ENCODE results near the gene GNG8. TPM values are rescaled to one million over a fixed set of nuclear protein-coding genes. Genes with fewer than 3 reads are reported as not detected.

The GNG8 gene
- total and polyA plus RNA-seq, 10 of the 15 experiments (the other 5 are each of a cell fraction or from before 2014, with no cell fraction given), result 1.2 to 6.6 (median 2.7) TPM; not detected in 6

DNA sequence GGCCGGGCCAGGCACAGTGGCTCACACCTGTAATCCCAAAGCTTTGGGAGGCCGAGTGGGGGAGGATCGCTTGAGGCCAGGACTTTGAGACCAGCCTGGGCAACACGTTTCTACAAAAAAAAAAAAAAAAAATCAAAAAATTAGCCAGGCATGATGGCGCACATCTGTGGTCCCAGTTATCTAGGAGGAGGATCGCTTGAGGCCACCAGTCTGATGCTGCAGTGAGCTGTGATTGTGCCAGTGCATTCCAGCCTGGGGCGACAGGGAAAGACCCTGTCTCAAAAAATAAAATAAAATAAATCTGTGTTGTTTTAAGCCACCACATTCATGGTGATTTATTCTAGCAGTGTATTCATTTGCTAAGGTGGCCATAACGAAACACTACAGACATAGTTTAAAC lies 29.1 kb upstream of the GNG8 start:
- Histone ChIP-seq H3K4me2 (ENCODE audit: control insufficient read depth, insufficient read depth) (no peak overlapping the region), H3K4me1 (ENCODE audit: control insufficient read depth, insufficient read depth, low read length) (peaks cover 14% of the 10 kb centered on the region), H4K20me1 (ENCODE audit: control insufficient read depth, insufficient read depth) (no peaks in the 10 kb centered on the region), H3K36me3 (ENCODE audit: control insufficient read depth in 2 of 2, insufficient read depth in 2 of 2, low read length in 1 of 2) (no peaks in the 10 kb centered on the region), H3K27me3 (replicated peaks in 1 of 2; ENCODE audit: control insufficient read depth in 2 of 2, insufficient read depth in 2 of 2, low read length in 1 of 2) (no peaks in the 10 kb centered on the region), H3K9ac (ENCODE audit: control insufficient read depth, insufficient read depth, low read length) (no peak overlapping the region), H3K4me3 (no peak overlapping the region), H3K27ac (ENCODE audit: control insufficient read depth, insufficient read depth) (no peak overlapping the region), H2AFZ (ENCODE audit: control insufficient read depth, low read depth, low read length) (no peak overlapping the region), H3K9me3 (replicated peaks; ENCODE audit: control insufficient read depth, insufficient read depth, low read length) (no peaks in the 10 kb centered on the region), H3K79me2 (ENCODE audit: control insufficient read depth, insufficient read depth, low read length) (no peaks in the 10 kb centered on the region)
- TF ChIP-seq NBN (IDR thresholded peaks at IDR 0.05) (no peak), POU2F2 (IDR thresholded peaks at IDR 0.05; ENCODE audit: borderline replicate concordance, low read depth, low read length) (no peak), IKZF1 (conservative IDR thresholded peaks at IDR 0.05) (no peak), NFYB (IDR thresholded peaks at IDR 0.05; ENCODE audit: insufficient read depth, low read depth, low read length) (no peak), RCOR1 (conservative IDR thresholded peaks at IDR 0.05; ENCODE audit: low read depth, low read length) (no peak), MYB (IDR thresholded peaks at IDR 0.05; ENCODE audit: borderline replicate concordance, low read depth, low read length) (no peak), POLR2AphosphoS2 (IDR thresholded peaks at IDR 0.05; ENCODE audit: low read depth, low read length) (no peak), ZNF207 (IDR thresholded peaks at IDR 0.05; ENCODE audit: borderline replicate concordance) (no peak), ASH2L (IDR thresholded peaks at IDR 0.05; ENCODE audit: borderline replicate concordance, low read depth) (no peak)
- TF ChIP-seq, protein P1, sequence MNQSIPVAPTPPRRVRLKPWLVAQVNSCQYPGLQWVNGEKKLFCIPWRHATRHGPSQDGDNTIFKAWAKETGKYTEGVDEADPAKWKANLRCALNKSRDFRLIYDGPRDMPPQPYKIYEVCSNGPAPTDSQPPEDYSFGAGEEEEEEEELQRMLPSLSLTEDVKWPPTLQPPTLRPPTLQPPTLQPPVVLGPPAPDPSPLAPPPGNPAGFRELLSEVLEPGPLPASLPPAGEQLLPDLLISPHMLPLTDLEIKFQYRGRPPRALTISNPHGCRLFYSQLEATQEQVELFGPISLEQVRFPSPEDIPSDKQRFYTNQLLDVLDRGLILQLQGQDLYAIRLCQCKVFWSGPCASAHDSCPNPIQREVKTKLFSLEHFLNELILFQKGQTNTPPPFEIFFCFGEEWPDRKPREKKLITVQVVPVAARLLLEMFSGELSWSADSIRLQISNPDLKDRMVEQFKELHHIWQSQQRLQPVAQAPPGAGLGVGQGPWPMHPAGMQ (IDR thresholded peaks at IDR 0.05; ENCODE audit: borderline replicate concordance), result no peak
- TF ChIP-seq, protein P2, sequence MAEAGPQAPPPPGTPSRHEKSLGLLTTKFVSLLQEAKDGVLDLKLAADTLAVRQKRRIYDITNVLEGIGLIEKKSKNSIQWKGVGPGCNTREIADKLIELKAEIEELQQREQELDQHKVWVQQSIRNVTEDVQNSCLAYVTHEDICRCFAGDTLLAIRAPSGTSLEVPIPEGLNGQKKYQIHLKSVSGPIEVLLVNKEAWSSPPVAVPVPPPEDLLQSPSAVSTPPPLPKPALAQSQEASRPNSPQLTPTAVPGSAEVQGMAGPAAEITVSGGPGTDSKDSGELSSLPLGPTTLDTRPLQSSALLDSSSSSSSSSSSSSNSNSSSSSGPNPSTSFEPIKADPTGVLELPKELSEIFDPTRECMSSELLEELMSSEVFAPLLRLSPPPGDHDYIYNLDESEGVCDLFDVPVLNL (IDR thresholded peaks at IDR 0.05; ENCODE audit: low read depth, low read length), result no peak
- TF ChIP-seq, protein P3, sequence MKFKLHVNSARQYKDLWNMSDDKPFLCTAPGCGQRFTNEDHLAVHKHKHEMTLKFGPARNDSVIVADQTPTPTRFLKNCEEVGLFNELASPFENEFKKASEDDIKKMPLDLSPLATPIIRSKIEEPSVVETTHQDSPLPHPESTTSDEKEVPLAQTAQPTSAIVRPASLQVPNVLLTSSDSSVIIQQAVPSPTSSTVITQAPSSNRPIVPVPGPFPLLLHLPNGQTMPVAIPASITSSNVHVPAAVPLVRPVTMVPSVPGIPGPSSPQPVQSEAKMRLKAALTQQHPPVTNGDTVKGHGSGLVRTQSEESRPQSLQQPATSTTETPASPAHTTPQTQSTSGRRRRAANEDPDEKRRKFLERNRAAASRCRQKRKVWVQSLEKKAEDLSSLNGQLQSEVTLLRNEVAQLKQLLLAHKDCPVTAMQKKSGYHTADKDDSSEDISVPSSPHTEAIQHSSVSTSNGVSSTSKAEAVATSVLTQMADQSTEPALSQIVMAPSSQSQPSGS (IDR thresholded peaks at IDR 0.05; ENCODE audit: low read length), result no peak
- CTCF ChIA-PET, result interaction anchor here (11.5 kb wide), 1 partner anchor 49 kb away, joined by 434 read pairs; no protein-coding TSS in a partner anchor
- FAIRE-seq (no peak), ATAC-seq (no peak), DNase-seq (ENCODE audit: low read depth, low spot score) (no peak)
- SMC1A ChIA-PET (ENCODE audit: uncharacterized antibody, unreplicated experiment), result interaction anchor here (1.0 to 7.7 kb wide), 2 partner anchors 46 to 62 kb away, joined by 5 to 286 read pairs; partner anchors contain the start of gene PTGIR
- BruUV-seq (replicated peaks), result no TSS peak
- POLR2A ChIA-PET, result no interaction called here
- intact Hi-C loops (cut with micrococcal nuclease; ENCODE audit: unreplicated experiment) (no loop called here), in situ Hi-C loops (cut with MboI) (loop anchor here (5.0 kb wide), 1 partner anchor 133 kb away; no protein-coding TSS in a partner anchor)
- RAD21 ChIA-PET (ENCODE audit: unreplicated experiment), result interaction anchor here (0.8 to 4.4 kb wide), 2 partner anchors 8 to 49 kb away, joined by 3 to 245 read pairs; no protein-coding TSS in a partner anchor
- WGBS (ENCODE audit: insufficient coverage, insufficient replicate concordance, low lambda C conversion rate, missing lambda C conversion rate), result 44% methylated on average over 7 of the region's 8 CpGs
